Measurements from ENCODE around the gene LHFPL2. TPM values are rescaled to one million over a fixed set of nuclear protein-coding genes. Genes with fewer than 3 reads are reported as not detected.

LHFPL2 gene
- total RNA-seq, 1 donor from 2014 or later = 33.1 TPM

- TF ChIP-seq, protein P1, sequence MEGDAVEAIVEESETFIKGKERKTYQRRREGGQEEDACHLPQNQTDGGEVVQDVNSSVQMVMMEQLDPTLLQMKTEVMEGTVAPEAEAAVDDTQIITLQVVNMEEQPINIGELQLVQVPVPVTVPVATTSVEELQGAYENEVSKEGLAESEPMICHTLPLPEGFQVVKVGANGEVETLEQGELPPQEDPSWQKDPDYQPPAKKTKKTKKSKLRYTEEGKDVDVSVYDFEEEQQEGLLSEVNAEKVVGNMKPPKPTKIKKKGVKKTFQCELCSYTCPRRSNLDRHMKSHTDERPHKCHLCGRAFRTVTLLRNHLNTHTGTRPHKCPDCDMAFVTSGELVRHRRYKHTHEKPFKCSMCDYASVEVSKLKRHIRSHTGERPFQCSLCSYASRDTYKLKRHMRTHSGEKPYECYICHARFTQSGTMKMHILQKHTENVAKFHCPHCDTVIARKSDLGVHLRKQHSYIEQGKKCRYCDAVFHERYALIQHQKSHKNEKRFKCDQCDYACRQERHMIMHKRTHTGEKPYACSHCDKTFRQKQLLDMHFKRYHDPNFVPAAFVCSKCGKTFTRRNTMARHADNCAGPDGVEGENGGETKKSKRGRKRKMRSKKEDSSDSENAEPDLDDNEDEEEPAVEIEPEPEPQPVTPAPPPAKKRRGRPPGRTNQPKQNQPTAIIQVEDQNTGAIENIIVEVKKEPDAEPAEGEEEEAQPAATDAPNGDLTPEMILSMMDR (IDR thresholded peaks at IDR 0.05; ENCODE audit: insufficient read depth, low read length, poor library complexity, severe bottlenecking) = no peak
- H3K4me3 ChIP-seq (ENCODE audit: low read depth, low read length) = no peak overlapping the region
- DNase-seq (ENCODE audit: low read depth) = no peak
- H3K27me3 ChIP-seq (ENCODE audit: control insufficient read depth, insufficient read depth, low read length) = no peaks in the 10 kb centered on the region
- H3K36me3 ChIP-seq (ENCODE audit: control insufficient read depth, insufficient read depth, low read length) = no peaks in the 10 kb centered on the region
These were observed 72.2 kb downstream of the LHFPL2 start for GRCh38 chr5:78576376-78576775.

GRCh38 chr5:78574731-78575161 is 73.8 kb downstream of the LHFPL2 start:
- H3K36me3 ChIP-seq (ENCODE audit: control insufficient read depth, insufficient read depth, low read length) = no peaks in the 10 kb centered on the region
- no peak for DNase-seq (ENCODE audit: low read depth)

GRCh38 chr5:78574131-78574673 is 74.4 kb downstream of the LHFPL2 start:
- H3K27me3 ChIP-seq (ENCODE audit: control insufficient read depth, insufficient read depth, low read length) = no peaks in the 10 kb centered on the region
- no peak for DNase-seq (ENCODE audit: low read depth)
- no peaks in the 10 kb centered on the region for H3K36me3 ChIP-seq (ENCODE audit: control insufficient read depth, insufficient read depth, low read length)
- TF ChIP-seq, protein P1 (IDR thresholded peaks at IDR 0.05; ENCODE audit: insufficient read depth, low read length, poor library complexity, severe bottlenecking) = no peak
- no peak overlapping the region for H3K4me3 ChIP-seq (ENCODE audit: low read depth, low read length)

More at GRCh38 chr5:78574731-78575161, 73.8 kb downstream of the LHFPL2 start:
- no peaks in the 10 kb centered on the region for H3K27me3 ChIP-seq (ENCODE audit: control insufficient read depth, insufficient read depth, low read length)
- TF ChIP-seq, protein P1 (IDR thresholded peaks at IDR 0.05; ENCODE audit: insufficient read depth, low read length, poor library complexity, severe bottlenecking) = no peak
- H3K4me3 ChIP-seq (ENCODE audit: low read depth, low read length) = no peak overlapping the region

DNA sequence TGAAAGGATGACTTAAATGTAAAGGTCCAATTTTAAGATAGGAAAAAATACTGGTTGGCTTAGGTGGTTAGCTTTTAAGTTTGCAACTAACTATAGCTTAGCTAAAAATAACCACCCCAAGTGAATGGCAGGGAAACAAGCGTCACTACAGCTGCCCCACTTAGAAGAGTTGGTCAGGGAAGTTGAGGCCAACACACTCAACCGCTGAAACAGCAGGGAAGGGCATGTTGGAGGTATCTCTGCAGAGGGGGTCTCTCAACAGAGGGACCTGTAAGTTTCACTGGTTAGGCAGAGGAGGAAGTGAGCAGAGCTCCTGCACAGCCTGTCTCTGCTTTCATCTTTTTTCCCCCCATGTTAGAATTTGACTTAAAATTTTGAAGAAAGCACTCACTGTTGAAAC is 75.3 kb downstream of the LHFPL2 start:
- DNase-seq (ENCODE audit: low read depth) = no peak
- Histone ChIP-seq H3K36me3 (ENCODE audit: control insufficient read depth, insufficient read depth, low read length) (no peaks in the 10 kb centered on the region), H3K27me3 (ENCODE audit: control insufficient read depth, insufficient read depth, low read length) (no peaks in the 10 kb centered on the region), H3K4me3 (ENCODE audit: low read depth, low read length) (no peak overlapping the region)
- TF ChIP-seq, protein P1 (IDR thresholded peaks at IDR 0.05; ENCODE audit: insufficient read depth, low read length, poor library complexity, severe bottlenecking) = no peak

DNA sequence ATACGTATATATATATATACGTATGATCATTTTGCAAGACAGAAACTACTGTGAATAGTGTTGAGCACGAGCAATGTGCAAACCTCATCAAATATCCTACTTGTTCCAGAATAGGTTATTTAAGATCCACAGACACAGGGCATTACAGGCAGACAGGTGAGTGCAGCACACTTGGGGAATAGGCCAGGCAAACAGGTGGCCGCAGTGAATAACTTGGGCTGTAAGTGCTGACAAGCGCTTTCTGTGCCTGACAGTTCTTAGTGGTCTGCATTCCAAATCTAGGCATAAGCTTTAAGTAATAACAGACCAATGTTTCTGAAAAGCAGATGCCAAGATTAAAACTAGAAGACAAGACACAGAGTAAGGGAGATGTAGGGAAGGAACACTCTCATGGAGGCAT is 77.9 kb downstream of the LHFPL2 start:
- TF ChIP-seq, protein P1 (IDR thresholded peaks at IDR 0.05; ENCODE audit: insufficient read depth, low read length, poor library complexity, severe bottlenecking) = no peak
- Histone ChIP-seq H3K36me3 (ENCODE audit: control insufficient read depth, insufficient read depth, low read length) (no peaks in the 10 kb centered on the region), H3K27me3 (ENCODE audit: control insufficient read depth, insufficient read depth, low read length) (no peaks in the 10 kb centered on the region), H3K4me3 (ENCODE audit: low read depth, low read length) (no peak overlapping the region)
- DNase-seq (ENCODE audit: low read depth) = no peak

- Histone ChIP-seq H3K36me3 (ENCODE audit: control insufficient read depth, insufficient read depth, low read length) (no peaks in the 10 kb centered on the region), H3K4me3 (ENCODE audit: low read depth, low read length) (no peak overlapping the region), H3K27me3 (ENCODE audit: control insufficient read depth, insufficient read depth, low read length) (no peaks in the 10 kb centered on the region)
- TF ChIP-seq, protein P1 (IDR thresholded peaks at IDR 0.05; ENCODE audit: insufficient read depth, low read length, poor library complexity, severe bottlenecking) = no peak
- DNase-seq (ENCODE audit: low read depth) = peak; percentile 54
These were observed 79.1 kb downstream of the LHFPL2 start for GRCh38 chr5:78569441-78569840.
